ENCODE data around the gene NTNG2.

Gene NTNG2

DNA sequence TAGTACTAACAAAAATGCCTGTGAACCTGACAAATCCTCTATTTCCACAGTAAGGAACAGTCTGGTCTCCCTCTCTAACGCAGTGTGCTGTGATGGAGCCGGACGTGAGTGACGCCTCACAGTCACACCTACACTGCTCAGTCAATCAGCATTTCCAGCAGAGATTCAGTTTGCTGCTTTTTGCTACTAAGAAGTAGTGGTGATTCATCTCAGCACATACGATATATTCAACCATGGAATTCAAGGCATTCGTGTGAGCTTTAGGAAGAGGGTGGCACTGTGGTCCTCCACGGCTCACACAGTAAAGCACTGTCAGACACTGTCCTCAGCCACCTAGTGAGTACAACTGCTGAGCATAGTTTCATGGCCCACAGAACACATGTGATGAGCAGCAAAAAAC lies 122.0 kb downstream of the NTNG2 start:
- no peak for FAIRE-seq
- TF ChIP-seq, protein P1, sequence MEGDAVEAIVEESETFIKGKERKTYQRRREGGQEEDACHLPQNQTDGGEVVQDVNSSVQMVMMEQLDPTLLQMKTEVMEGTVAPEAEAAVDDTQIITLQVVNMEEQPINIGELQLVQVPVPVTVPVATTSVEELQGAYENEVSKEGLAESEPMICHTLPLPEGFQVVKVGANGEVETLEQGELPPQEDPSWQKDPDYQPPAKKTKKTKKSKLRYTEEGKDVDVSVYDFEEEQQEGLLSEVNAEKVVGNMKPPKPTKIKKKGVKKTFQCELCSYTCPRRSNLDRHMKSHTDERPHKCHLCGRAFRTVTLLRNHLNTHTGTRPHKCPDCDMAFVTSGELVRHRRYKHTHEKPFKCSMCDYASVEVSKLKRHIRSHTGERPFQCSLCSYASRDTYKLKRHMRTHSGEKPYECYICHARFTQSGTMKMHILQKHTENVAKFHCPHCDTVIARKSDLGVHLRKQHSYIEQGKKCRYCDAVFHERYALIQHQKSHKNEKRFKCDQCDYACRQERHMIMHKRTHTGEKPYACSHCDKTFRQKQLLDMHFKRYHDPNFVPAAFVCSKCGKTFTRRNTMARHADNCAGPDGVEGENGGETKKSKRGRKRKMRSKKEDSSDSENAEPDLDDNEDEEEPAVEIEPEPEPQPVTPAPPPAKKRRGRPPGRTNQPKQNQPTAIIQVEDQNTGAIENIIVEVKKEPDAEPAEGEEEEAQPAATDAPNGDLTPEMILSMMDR (IDR thresholded peaks at IDR 0.05; ENCODE audit: insufficient read depth, missing control alignments): no peak
- no peak for DNase-seq (ENCODE audit: insufficient read length, low spot score)

GRCh38 chr9:132287256-132287760 lies 125.5 kb downstream of the NTNG2 start:
- TF ChIP-seq, protein P1 (IDR thresholded peaks at IDR 0.05; ENCODE audit: insufficient read depth, missing control alignments): no peak
- FAIRE-seq (no peak), DNase-seq (ENCODE audit: insufficient read length, low spot score) (no peak)

DNA sequence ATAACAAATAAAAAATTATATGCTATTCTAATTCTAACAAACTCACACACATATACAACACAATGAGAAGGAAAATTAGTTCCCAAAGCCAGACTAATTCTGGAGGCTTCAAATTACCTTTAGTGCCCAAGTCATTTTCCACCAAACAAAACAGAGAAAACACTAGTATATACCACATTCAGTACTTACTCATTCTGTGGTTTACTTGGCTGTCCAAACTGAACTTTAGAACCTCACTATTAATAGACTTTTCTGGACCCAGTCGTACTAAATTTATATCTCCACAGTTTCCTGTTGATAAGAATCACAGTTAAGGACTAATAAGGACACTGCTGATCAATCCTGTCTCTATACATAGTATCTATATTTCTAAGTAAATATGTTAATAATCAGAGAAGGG lies 126.5 kb downstream of the NTNG2 start:
- TF ChIP-seq, protein P1 (IDR thresholded peaks at IDR 0.05; ENCODE audit: insufficient read depth, missing control alignments): no peak
- no peak for FAIRE-seq

DNA sequence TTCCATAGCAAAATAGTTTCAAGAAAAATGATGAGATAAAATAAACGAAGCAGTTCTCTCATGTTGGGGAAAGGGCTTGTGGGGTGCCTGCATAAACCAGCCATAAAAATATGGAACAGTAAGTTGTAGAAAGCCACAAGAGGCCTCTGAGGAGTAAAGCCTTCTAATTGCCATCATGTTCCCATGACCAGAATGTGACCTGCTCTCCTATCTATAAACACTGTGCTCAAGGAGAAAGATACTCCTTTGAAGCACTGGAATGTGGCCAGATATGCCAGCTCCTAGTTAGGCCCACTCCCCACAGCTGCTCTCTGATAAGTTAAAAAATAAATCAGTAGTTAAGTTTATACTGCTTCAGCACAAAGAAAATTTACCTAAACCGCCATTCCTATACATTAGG lies 127.1 kb downstream of the NTNG2 start:
- DNase-seq (ENCODE audit: insufficient read length, low spot score): no peak
- no peak for FAIRE-seq
- TF ChIP-seq, protein P1 (IDR thresholded peaks at IDR 0.05; ENCODE audit: insufficient read depth, missing control alignments): no peak

More for the DNA sequence above, 126.5 kb downstream of the NTNG2 start:
- no peak for DNase-seq (ENCODE audit: insufficient read length, low spot score)

DNA sequence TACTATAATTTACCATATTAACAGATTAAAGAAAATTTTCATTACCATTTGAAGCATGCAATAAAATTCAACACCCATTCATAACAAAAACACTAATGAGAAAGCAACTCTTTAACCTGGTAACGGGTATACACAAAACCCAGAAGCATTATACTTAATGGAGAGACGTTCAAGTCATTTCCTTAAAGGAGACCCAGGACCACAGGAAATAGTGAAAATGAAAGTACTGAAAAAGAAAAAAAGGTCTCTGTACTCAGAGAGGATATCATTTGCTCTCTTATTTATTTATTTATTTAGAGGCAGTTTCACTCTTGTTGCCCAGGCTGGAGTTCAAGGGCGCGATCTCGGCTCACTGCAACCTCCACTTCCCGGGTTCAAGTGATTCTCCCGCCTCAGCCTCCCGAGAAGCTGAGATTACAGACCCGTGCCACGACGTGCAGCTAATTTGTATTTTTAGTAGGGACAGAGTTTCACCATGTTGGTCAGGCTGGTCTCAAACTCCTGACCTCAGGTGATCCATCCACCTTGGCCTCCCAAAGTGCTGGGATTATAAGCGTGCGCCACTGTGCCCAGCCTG lies 131.4 kb downstream of the NTNG2 start:
- FAIRE-seq (no peak), DNase-seq (ENCODE audit: insufficient read length, low spot score) (no peak)
- TF ChIP-seq, protein P1 (IDR thresholded peaks at IDR 0.05; ENCODE audit: insufficient read depth, missing control alignments): no peak
